OCI-LY7 (cell line): Measurements from ENCODE around the gene EIF2B1. TPM values are rescaled to one million over a fixed set of nuclear protein-coding genes. Genes with fewer than 3 reads are reported as not detected.

ENCODE experiments used
- BruUV-seq: library from RNA; stranded (reverse); fragments of 400-500 nt; replicated peaks from 2 replicates; lab custom pipeline; 2021; lab: Mats Ljungman, UMichigan
- CTCF ChIA-PET: fragments of 300-600 bp; sonication (Branson Sonifier 250); formaldehyde crosslinking; loops from one replicate; lab custom pipeline; 2022; ENCODE audit warnings: antibody characterized with exemption; ENCODE audit not compliant: unreplicated experiment; lab: Charles Lee
- POLR2A ChIA-PET: fragments of 300-600 bp; sonication (Branson Sonifier 250); formaldehyde crosslinking; loops from one replicate; lab custom pipeline; 2022; ENCODE audit warnings: antibody characterized with exemption; lab: Charles Lee
- DNase-seq: peaks from one replicate; pipeline ENCODE4 v3.0.0-alpha.2; 2015; ENCODE audit warnings: low spot score
- H2AFZ ChIP-seq: fragments of 200-600 bp; sonication (generic), shearing (Covaris generic); 2 replicates; pipeline ENCODE4 v1.6.1; 2014; ENCODE audit warnings: mild to moderate bottlenecking, antibody characterized with exemption, low read length, moderate library complexity
- H3K27ac ChIP-seq: fragments of 200-600 bp; sonication (generic); 2 replicates; pipeline ENCODE4 v1.5.1; 2014; ENCODE audit warnings: mixed run types, low read depth, mild to moderate bottlenecking, moderate library complexity, low read length, inconsistent platforms; ENCODE audit not compliant: poor library complexity, severe bottlenecking
- H3K36me3 ChIP-seq: fragments of 200-600 bp; sonication (generic); 2 replicates; pipeline ENCODE4 v1.6.1; 2014; ENCODE audit warnings: mild to moderate bottlenecking, antibody characterized with exemption, low read length, moderate library complexity, mixed read lengths; ENCODE audit not compliant: insufficient read depth
- H3K4me1 ChIP-seq: fragments of 200-600 bp; sonication (generic); 2 replicates; pipeline ENCODE4 v1.5.1; 2014; ENCODE audit warnings: mild to moderate bottlenecking, low read length; ENCODE audit not compliant: insufficient read depth, poor library complexity, severe bottlenecking
- H3K4me2 ChIP-seq: fragments of 200-600 bp; sonication (generic); 2 replicates; pipeline ENCODE4 v1.6.1; 2014; ENCODE audit warnings: mild to moderate bottlenecking, low read length
- H3K4me3 ChIP-seq: fragments of 200-600 bp; sonication (generic); 2 replicates; pipeline ENCODE4 v1.5.1; 2014; ENCODE audit warnings: mild to moderate bottlenecking, low read depth, low read length; ENCODE audit not compliant: poor library complexity, severe bottlenecking
- H3K79me2 ChIP-seq: fragments of 200-600 bp; sonication (generic); 2 replicates; pipeline ENCODE4 v1.6.1; 2016; ENCODE audit warnings: low read depth, mild to moderate bottlenecking, low read length, moderate library complexity, mixed read lengths; ENCODE audit not compliant: insufficient read depth
- H3K9me2 ChIP-seq: fragments of 200-600 bp; sonication (generic); 2 replicates; pipeline ENCODE4 v1.6.1; 2016; ENCODE audit warnings: mild to moderate bottlenecking, low read length, mixed read lengths; ENCODE audit not compliant: insufficient read depth
- H3K9me3 ChIP-seq: fragments of 200-600 bp; sonication (generic); 2 replicates; pipeline ENCODE4 v1.6.1; 2014; ENCODE audit warnings: mild to moderate bottlenecking, mixed run types, low read length, mixed read lengths
- H4K20me1 ChIP-seq: fragments of 200-600 bp; sonication (generic); 2 replicates; pipeline ENCODE4 v1.6.1; 2014; ENCODE audit warnings: mild to moderate bottlenecking, antibody characterized with exemption, low read length, moderate library complexity, mixed read lengths; ENCODE audit not compliant: insufficient read depth
- EZH2phosphoT487 ChIP-seq: fragments of 200-600 bp; sonication (generic); IDR thresholded peaks from 2 replicates; pipeline ENCODE4 v1.6.1; 2018; ENCODE audit warnings: low read depth, borderline replicate concordance, mild to moderate bottlenecking, mixed run types, antibody characterized with exemption, low read length, moderate library complexity, mixed read lengths
- intact Hi-C: fragments of 100-400 bp; cut with micrococcal nuclease; formaldehyde crosslinking; loops from one replicate; pipeline ENCODE4 v1.10.0; 2022; ENCODE audit not compliant: unreplicated experiment
- total RNA-seq, 2 experiments: library from RNA; depleted of rRNA in 1 of 2; stranded (reverse); fragments of >200 nt in 1 of 2; shearing (Covaris generic) in 1 of 2; gene quantifications; 2 replicates each; pipeline ENCODE4 v1.2.3, GENCODE V29; 2014 to 2022
- TF ChIP-seq, protein P1 (sequence below): fragments of 200-600 bp; sonication (generic); conservative IDR thresholded peaks from 2 replicates; pipeline ENCODE4 v1.5.1; 2014; ENCODE audit warnings: mild to moderate bottlenecking, antibody characterized with exemption, low read length, moderate library complexity, mixed read lengths

The EIF2B1 gene
- total RNA-seq, 2 experiments from 2014 or later, result 60.3 to 72.8 TPM

DNA sequence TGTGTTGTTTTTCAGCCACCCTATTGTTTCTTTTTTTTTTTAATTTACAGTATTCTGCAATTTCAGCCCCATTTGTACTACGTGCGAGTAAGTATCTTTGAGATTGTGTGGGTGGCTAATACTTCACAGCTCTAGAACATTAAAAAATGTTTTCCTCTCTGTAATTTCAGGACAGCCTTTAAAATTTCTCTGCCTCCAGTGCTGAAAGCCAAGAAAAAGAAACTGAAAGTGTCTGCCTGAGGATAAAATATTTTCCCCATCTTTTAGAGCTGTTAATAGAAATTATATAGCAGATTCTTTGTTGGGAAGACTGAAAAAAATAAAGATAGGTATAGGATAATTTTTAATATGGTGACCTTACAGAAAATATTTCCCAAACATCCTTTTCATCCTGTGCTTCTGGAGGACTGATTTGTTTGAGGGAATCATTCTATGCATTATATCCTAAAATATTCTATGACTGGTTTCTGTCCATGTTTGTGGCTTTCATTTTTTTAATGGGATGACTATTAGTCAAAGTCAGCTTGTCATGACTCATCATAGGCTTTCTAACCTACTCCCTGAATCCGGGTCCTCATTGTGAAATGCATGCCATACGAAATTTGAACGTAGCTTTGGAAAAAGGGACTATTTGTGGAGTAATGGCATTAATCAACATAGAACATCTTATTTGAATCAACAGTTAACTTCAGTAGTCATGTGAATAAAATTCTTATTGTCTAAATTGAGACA, 26.7 kb upstream of the EIF2B1 start:
- ChIA-PET CTCF (no interaction called here), POLR2A (interaction anchor here (0.6 to 0.8 kb wide), 2 partner anchors 48 to 345 kb away, joined by 3 to 4 read pairs; no protein-coding TSS in a partner anchor)
- Histone ChIP-seq H3K36me3 (peaks cover 73% of the 10 kb centered on the region), H4K20me1 (no peaks in the 10 kb centered on the region), H3K27ac (no peak overlapping the region), H3K4me2 (no peak overlapping the region), H2AFZ (no peak overlapping the region), H3K4me1 (peaks cover 8% of the 10 kb centered on the region), H3K4me3 (no peak overlapping the region), H3K9me3 (no peaks in the 10 kb centered on the region), H3K9me2 (no peaks in the 10 kb centered on the region), H3K79me2 (no peaks in the 10 kb centered on the region)
- DNase-seq, result no peak
- no TSS peak for BruUV-seq
- intact Hi-C loops, result no loop called here
- TF ChIP-seq, protein P1, sequence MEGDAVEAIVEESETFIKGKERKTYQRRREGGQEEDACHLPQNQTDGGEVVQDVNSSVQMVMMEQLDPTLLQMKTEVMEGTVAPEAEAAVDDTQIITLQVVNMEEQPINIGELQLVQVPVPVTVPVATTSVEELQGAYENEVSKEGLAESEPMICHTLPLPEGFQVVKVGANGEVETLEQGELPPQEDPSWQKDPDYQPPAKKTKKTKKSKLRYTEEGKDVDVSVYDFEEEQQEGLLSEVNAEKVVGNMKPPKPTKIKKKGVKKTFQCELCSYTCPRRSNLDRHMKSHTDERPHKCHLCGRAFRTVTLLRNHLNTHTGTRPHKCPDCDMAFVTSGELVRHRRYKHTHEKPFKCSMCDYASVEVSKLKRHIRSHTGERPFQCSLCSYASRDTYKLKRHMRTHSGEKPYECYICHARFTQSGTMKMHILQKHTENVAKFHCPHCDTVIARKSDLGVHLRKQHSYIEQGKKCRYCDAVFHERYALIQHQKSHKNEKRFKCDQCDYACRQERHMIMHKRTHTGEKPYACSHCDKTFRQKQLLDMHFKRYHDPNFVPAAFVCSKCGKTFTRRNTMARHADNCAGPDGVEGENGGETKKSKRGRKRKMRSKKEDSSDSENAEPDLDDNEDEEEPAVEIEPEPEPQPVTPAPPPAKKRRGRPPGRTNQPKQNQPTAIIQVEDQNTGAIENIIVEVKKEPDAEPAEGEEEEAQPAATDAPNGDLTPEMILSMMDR, result no peak
- no peak for TF ChIP-seq EZH2phosphoT487

DNA sequence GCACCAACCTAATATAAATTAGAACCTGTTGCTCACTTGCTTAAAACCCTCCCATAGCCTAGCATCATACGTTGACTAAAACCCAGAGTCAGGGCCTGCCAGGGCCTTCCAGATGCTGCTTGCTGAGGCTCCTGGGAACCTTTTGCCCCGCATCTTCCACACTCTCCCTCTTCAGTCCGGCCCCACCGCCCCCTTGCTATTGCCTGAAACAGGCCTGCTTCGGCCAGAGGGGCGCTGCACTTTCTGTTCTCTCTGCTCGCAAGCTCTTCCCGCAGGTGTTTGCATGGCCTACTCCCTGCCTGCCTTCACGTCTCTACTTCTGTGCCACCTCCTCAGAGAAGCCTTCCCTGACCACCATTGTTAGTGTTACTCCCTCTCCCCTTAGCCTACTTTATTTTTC, 23.7 kb upstream of the EIF2B1 start:
- no peak overlapping the region for H3K27ac ChIP-seq
- no peak overlapping the region for H3K4me3 ChIP-seq
- no peak for DNase-seq
- H3K4me2 ChIP-seq, result no peak overlapping the region
- ChIA-PET POLR2A (interaction anchor here (0.5 kb wide), 2 partner anchors 17 to 48 kb away, joined by 3 read pairs; no protein-coding TSS in a partner anchor), CTCF (no interaction called here)
- no peaks in the 10 kb centered on the region for H3K79me2 ChIP-seq
- H4K20me1 ChIP-seq, result no peaks in the 10 kb centered on the region
- BruUV-seq, result no TSS peak
- TF ChIP-seq, protein P1, result no peak
- TF ChIP-seq EZH2phosphoT487, result no peak
- no peaks in the 10 kb centered on the region for H3K9me2 ChIP-seq
- H3K4me1 ChIP-seq, result peaks cover 18% of the 10 kb centered on the region
- no peaks in the 10 kb centered on the region for H3K9me3 ChIP-seq
- peaks cover 86% of the 10 kb centered on the region for H3K36me3 ChIP-seq
- intact Hi-C loops, result no loop called here
- H2AFZ ChIP-seq, result no peak overlapping the region

DNA sequence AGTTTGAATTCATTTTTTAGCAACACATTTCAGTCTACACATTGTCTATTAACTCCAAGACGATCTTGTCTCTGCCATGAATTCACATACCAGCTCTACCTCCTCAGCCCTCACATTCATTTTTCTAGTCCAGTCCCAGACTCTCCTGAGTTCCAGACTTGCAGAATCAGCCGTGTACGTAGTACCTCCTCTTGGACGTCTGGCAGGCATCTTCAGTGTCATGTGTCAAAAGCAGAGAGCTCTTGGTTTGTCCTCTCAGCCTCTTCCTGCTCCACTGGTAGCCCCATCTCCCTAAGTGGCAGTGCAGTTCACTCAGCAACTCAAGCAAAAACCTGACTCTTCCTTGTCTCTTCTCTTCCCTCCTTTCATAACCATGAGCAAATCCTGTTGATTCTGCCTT, 22.9 kb upstream of the EIF2B1 start:
- H3K4me2 ChIP-seq, result no peak overlapping the region
- H3K27ac ChIP-seq, result no peak overlapping the region
- H4K20me1 ChIP-seq, result no peaks in the 10 kb centered on the region
- H3K9me2 ChIP-seq, result no peaks in the 10 kb centered on the region
- intact Hi-C loops, result no loop called here
- no peak overlapping the region for H2AFZ ChIP-seq
- H3K36me3 ChIP-seq, result peaks cover 90% of the 10 kb centered on the region
- no peak for DNase-seq
- H3K4me1 ChIP-seq, result peaks cover 18% of the 10 kb centered on the region
- ChIA-PET POLR2A (interaction anchor here (0.6 kb wide), 1 partner anchor 1646 kb away, joined by 3 read pairs; no protein-coding TSS in a partner anchor), CTCF (no interaction called here)
- H3K4me3 ChIP-seq, result no peak overlapping the region
- no peak for TF ChIP-seq EZH2phosphoT487
- TF ChIP-seq, protein P1, result no peak
- BruUV-seq, result no TSS peak
- no peaks in the 10 kb centered on the region for H3K9me3 ChIP-seq
- no peaks in the 10 kb centered on the region for H3K79me2 ChIP-seq
